ENCODE results near the gene SNED1. TPM values are rescaled to one million over a fixed set of nuclear protein-coding genes. Genes with fewer than 3 reads are reported as not detected.

SNED1 gene
- total RNA-seq, 1 experiment from 2014 or later: 65.5 TPM

Other genes with a start within 250 kb of the SNED1 start
- gene KIF1A, start 178.4 kb upstream of the SNED1 start, total RNA-seq (2014; rRNA removed; shearing (Covaris generic)): 0.36 TPM in 1 of 2 replicates, not detected in the other
- 0.10 and 0.24 TPM in 2 replicates for gene AGXT, start 129.8 kb upstream of the SNED1 start, total RNA-seq (2014; rRNA removed; shearing (Covaris generic))
- gene MAB21L4, start 102.5 kb upstream of the SNED1 start, total RNA-seq (2014; rRNA removed; shearing (Covaris generic)): not detected in 2 replicates
- gene CROCC2, start 92.3 kb upstream of the SNED1 start, total RNA-seq (2014; rRNA removed; shearing (Covaris generic)): 0.12 TPM in 1 of 2 replicates, not detected in the other
- gene MTERF4, start 103.7 kb downstream of the SNED1 start, total RNA-seq (2014; rRNA removed; shearing (Covaris generic)): 23.9 and 30.8 TPM in 2 replicates
- gene PASK, start 150.9 kb downstream of the SNED1 start, total RNA-seq (2014; rRNA removed; shearing (Covaris generic)): 4.8 and 6.3 TPM in 2 replicates
- gene PPP1R7, start 151.8 kb downstream of the SNED1 start, total RNA-seq (2014; rRNA removed; shearing (Covaris generic)): 101 TPM in 2 replicates
- 0.72 and 1.1 TPM in 2 replicates for gene ANO7, start 190.1 kb downstream of the SNED1 start, total RNA-seq (2014; rRNA removed; shearing (Covaris generic))